ENCODE measurements around the gene EGFR.

EGFR gene

DNA sequence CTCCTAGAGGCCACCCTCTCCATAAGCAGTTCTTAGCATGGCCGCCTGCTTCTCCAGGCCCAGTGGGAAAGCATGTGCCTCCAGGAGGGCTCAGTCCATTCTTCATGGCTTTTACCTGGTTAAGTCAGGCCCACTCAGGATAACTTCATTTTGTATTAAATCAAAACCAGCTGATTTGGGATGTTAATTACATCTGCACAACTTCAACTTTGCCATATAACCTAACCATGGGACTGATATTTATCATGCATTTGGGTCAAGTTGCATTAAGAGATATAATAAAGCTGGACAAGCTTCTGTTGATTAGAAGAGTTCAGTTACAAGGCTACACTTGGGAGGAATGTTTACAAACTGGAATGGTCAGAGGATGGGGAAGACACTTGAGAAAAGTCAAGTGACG lies 65.5 kb downstream of the EGFR start:
- Histone ChIP-seq H3K4me3 (no peak overlapping the region), H3K4me1 (peaks cover 4 to 55% (median 24%) of the 10 kb centered on the region in 4 donors), H3K9me3 (no peaks in the 10 kb centered on the region), H3K27me3 (no peaks in the 10 kb centered on the region), H3K36me3 (no peaks in the 10 kb centered on the region), H3K27ac (no peak overlapping the region)
- TF ChIP-seq, protein P1, sequence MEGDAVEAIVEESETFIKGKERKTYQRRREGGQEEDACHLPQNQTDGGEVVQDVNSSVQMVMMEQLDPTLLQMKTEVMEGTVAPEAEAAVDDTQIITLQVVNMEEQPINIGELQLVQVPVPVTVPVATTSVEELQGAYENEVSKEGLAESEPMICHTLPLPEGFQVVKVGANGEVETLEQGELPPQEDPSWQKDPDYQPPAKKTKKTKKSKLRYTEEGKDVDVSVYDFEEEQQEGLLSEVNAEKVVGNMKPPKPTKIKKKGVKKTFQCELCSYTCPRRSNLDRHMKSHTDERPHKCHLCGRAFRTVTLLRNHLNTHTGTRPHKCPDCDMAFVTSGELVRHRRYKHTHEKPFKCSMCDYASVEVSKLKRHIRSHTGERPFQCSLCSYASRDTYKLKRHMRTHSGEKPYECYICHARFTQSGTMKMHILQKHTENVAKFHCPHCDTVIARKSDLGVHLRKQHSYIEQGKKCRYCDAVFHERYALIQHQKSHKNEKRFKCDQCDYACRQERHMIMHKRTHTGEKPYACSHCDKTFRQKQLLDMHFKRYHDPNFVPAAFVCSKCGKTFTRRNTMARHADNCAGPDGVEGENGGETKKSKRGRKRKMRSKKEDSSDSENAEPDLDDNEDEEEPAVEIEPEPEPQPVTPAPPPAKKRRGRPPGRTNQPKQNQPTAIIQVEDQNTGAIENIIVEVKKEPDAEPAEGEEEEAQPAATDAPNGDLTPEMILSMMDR (IDR thresholded peaks at IDR 0.05): no peak
- intact Hi-C loops (cut with DNase I; ENCODE audit: low total_unique reads): no loop called here
- DNase-seq: no peak

DNA sequence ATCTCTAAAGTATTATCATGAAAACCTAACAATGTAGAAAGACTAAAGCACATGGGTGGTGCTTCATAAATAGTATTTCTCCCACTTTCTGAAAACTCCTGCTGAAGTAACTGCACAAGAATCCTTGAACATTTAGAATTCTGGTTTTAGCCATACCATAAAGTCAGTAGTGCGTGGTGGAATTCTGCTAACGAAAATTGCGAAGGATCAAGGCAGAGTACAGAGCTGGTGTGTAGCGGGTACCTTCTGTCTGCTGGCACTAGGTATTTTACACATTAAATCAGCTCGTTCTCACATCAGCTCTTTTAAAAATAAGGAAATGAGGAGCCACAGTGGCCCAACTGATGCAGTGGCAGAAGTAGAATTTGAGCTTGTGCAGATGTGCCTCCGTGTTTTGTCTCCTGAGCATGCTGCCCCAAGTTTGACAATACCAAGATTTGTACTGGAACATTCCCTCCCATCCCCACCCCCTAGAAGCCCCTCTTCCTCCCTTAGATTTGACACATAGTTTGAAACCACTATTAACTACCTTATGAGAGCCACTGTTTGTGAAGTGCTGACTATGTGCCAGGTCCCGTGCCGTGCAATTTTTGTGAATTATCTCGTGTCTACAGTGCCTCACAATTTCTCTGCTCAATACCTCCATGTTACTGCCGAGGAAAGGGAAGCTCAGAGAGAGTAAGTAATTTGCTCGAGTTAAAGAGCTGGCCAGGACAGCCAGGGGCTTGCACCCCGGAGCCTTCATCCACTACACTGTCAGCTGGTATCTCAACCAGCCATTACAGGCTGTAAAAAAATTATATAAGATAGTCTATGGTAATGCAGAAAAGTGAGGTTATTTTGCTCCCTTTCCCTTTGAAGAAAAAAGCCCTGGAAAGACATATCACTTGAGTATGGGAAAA lies 66.9 kb downstream of the EGFR start:
- Histone ChIP-seq H3K4me1 (peaks cover 4 to 50% (median 24%) of the 10 kb centered on the region in 4 donors), H3K4me3 (peak overlapping the region in 1 of 2 donors; percentile 45), H3K9me3 (no peaks in the 10 kb centered on the region), H3K27me3 (no peaks in the 10 kb centered on the region), H3K27ac (peak overlapping the region; percentile 55 to 69), H3K36me3 (no peaks in the 10 kb centered on the region)
- DNase-seq: no peak
- intact Hi-C loops (cut with DNase I; ENCODE audit: low total_unique reads): no loop called here
- TF ChIP-seq, protein P1 (IDR thresholded peaks at IDR 0.05): no peak

- Histone ChIP-seq H3K27me3 (no peaks in the 10 kb centered on the region), H3K4me3 (peak overlapping the region; percentile 28 to 45), H3K36me3 (no peaks in the 10 kb centered on the region), H3K9me3 (no peaks in the 10 kb centered on the region), H3K4me1 (peaks cover 4 to 42% (median 24%) of the 10 kb centered on the region in 4 donors), H3K27ac (peak overlapping the region; percentile 55 to 69)
- intact Hi-C loops (cut with DNase I; ENCODE audit: low total_unique reads): no loop called here
- TF ChIP-seq, protein P1 (IDR thresholded peaks at IDR 0.05): no peak
- DNase-seq: no peak
Observed at GRCh38 chr7:55086413-55087201, 67.8 kb downstream of the EGFR start.

- Histone ChIP-seq H3K4me3 (no peak overlapping the region), H3K9me3 (no peaks in the 10 kb centered on the region), H3K36me3 (no peaks in the 10 kb centered on the region), H3K27me3 (no peaks in the 10 kb centered on the region), H3K27ac (peak overlapping the region; percentile 55 to 69), H3K4me1 (peaks cover 4 to 40% (median 29%) of the 10 kb centered on the region in 4 donors)
- TF ChIP-seq, protein P1 (IDR thresholded peaks at IDR 0.05): no peak
- no peak for DNase-seq
- intact Hi-C loops (cut with DNase I; ENCODE audit: low total_unique reads): no loop called here
Observed at GRCh38 chr7:55087521-55087961, 68.7 kb downstream of the EGFR start.

DNA sequence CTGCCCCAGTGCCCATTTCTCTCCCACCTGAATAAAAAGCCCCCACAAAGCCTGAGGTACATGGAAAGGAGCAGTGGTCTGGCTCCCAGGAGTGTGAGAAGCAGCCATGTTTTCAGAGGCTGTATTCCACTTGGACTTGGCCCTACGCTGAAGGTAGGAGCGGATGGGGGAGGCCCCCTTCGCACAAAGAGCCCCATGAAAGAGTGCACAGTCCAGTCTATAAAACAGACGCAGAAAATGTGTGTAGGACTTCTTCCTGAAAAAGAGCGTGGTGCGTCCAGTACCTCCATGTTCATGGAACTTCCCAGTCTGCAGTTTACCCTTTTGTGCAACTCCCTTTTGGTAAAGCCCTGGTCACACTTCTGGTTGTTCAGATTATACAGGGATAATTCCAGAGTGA lies 69.3 kb downstream of the EGFR start:
- no peak for DNase-seq
- intact Hi-C loops (cut with DNase I; ENCODE audit: low total_unique reads): no loop called here

More for the DNA sequence above, 69.3 kb downstream of the EGFR start:
- Histone ChIP-seq H3K27me3 (no peaks in the 10 kb centered on the region), H3K9me3 (no peaks in the 10 kb centered on the region), H3K4me3 (no peak overlapping the region), H3K4me1 (peaks cover 4 to 42% (median 33%) of the 10 kb centered on the region in 4 donors), H3K36me3 (no peaks in the 10 kb centered on the region), H3K27ac (peak overlapping the region in 1 of 2 donors; percentile 69)
- TF ChIP-seq, protein P1 (IDR thresholded peaks at IDR 0.05): no peak

Measured in tibial artery (tissue), 4 donors.